ENCODE measurements around the gene ZBTB44. TPM values are rescaled to one million over a fixed set of nuclear protein-coding genes. Genes with fewer than 3 reads are reported as not detected.

ZBTB44 gene
- total RNA-seq, 1 experiment from 2014 or later, result 66.4 TPM

DNA sequence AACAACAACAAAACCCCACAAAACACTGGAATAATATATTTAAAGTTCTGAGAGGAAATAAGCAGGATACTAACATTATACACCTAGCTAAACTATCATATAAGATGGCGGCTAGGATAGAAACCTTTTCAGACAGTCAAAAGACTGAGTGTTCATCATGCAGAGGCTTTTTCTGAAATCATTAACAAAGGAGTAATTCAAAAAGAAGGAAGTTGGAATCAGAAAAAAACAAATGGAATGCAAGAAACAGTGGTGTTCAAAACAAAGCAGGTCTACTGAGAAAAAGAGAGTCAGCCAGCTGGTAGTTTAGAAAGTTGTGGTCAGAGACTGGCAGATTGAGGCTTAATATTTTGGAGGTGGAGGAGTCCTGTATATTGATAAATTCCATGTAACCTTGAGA, 30.1 kb upstream of the ZBTB44 start:
- no peak overlapping the region for H3K4me3 ChIP-seq (ENCODE audit: low read depth in 2 of 2, low read length in 2 of 2)
- H3K27ac ChIP-seq (ENCODE audit: low read length), result no peak overlapping the region
- ChIA-PET CTCF (no interaction called here), POLR2A (interaction anchor here (1.0 kb wide), 1 partner anchor 34 kb away, joined by 3 read pairs; no protein-coding TSS in a partner anchor)
- peaks cover 4% of the 10 kb centered on the region; the same call in 1 of the 2 replicates for H3K27me3 ChIP-seq (ENCODE audit: control insufficient read depth, insufficient read depth, low read length)
- in situ Hi-C loops (cut with HindIII; ENCODE audit: low pct_unique_long_range_greater_than_20kb, low sequenced_read_pairs), result no loop called here
- no peaks in the 10 kb centered on the region for H3K36me3 ChIP-seq (ENCODE audit: control insufficient read depth, insufficient read depth, low read length)
- TF ChIP-seq, protein P1, sequence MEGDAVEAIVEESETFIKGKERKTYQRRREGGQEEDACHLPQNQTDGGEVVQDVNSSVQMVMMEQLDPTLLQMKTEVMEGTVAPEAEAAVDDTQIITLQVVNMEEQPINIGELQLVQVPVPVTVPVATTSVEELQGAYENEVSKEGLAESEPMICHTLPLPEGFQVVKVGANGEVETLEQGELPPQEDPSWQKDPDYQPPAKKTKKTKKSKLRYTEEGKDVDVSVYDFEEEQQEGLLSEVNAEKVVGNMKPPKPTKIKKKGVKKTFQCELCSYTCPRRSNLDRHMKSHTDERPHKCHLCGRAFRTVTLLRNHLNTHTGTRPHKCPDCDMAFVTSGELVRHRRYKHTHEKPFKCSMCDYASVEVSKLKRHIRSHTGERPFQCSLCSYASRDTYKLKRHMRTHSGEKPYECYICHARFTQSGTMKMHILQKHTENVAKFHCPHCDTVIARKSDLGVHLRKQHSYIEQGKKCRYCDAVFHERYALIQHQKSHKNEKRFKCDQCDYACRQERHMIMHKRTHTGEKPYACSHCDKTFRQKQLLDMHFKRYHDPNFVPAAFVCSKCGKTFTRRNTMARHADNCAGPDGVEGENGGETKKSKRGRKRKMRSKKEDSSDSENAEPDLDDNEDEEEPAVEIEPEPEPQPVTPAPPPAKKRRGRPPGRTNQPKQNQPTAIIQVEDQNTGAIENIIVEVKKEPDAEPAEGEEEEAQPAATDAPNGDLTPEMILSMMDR (IDR thresholded peaks at IDR 0.05), result no peak
- no peak for TF ChIP-seq SIN3A (IDR thresholded peaks at IDR 0.05; ENCODE audit: borderline replicate concordance, insufficient read depth, low read depth, low read length)
- TF ChIP-seq TCF7L2 (IDR thresholded peaks at IDR 0.05; ENCODE audit: low read depth, low read length), result no peak
- TF ChIP-seq POLR2AphosphoS5 (IDR thresholded peaks at IDR 0.05; ENCODE audit: low read depth, low read length), result no peak
- TF ChIP-seq, protein P2, sequence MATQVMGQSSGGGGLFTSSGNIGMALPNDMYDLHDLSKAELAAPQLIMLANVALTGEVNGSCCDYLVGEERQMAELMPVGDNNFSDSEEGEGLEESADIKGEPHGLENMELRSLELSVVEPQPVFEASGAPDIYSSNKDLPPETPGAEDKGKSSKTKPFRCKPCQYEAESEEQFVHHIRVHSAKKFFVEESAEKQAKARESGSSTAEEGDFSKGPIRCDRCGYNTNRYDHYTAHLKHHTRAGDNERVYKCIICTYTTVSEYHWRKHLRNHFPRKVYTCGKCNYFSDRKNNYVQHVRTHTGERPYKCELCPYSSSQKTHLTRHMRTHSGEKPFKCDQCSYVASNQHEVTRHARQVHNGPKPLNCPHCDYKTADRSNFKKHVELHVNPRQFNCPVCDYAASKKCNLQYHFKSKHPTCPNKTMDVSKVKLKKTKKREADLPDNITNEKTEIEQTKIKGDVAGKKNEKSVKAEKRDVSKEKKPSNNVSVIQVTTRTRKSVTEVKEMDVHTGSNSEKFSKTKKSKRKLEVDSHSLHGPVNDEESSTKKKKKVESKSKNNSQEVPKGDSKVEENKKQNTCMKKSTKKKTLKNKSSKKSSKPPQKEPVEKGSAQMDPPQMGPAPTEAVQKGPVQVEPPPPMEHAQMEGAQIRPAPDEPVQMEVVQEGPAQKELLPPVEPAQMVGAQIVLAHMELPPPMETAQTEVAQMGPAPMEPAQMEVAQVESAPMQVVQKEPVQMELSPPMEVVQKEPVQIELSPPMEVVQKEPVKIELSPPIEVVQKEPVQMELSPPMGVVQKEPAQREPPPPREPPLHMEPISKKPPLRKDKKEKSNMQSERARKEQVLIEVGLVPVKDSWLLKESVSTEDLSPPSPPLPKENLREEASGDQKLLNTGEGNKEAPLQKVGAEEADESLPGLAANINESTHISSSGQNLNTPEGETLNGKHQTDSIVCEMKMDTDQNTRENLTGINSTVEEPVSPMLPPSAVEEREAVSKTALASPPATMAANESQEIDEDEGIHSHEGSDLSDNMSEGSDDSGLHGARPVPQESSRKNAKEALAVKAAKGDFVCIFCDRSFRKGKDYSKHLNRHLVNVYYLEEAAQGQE (IDR thresholded peaks at IDR 0.05; ENCODE audit: insufficient read depth in 1 of 2, low read depth in 2 of 2, low read length in 1 of 2), result no peak
- H3K9me3 ChIP-seq (ENCODE audit: control insufficient read depth, insufficient read depth, low read depth, low read length), result 0 out of 2 replicates have a peak, but pooled peaks cover 4% of the 10 kb centered on the region
- intact Hi-C loops (cut with micrococcal nuclease; ENCODE audit: unreplicated experiment), result no loop called here
- H3K4me1 ChIP-seq (ENCODE audit: control insufficient read depth, insufficient read depth, low read length), result no peaks in the 10 kb centered on the region
- ATAC-seq, result no peak
- BruUV-seq (replicated peaks), result no TSS peak
- no peak for DNase-seq (ENCODE audit: low read depth, low spot score)

DNA sequence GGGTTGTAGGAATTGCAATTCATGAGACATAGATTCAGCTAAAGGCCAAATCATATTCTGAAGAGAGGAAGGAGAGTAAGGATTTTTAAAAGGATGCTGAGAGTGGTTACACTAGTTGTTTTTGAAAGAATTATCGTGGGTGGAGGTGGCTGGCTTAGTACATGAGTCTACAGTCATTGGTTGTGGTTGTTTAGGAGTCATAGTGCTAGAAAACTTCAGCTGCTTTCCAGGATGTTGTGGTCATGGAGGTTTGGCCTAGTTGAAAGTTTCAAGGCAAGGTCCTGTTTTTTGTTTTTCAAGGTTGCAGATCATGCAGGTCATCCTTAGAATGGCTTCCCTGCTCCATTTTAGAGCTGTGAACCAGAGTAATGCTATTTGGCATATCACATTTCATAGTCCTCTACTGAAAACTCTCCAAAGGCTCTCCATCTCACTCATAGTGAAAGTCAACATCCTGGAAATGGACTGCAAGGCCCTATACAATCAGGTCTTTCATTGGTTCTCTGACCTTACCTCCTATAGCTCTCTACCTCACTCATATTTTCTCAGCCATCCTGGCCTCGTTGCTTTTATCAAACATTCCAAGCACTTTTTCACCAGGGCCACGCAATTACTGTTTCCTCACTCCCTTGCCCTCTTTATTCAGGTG, 26.1 kb upstream of the ZBTB44 start:
- POLR2A ChIA-PET, result no interaction called here
- H3K4me3 ChIP-seq (ENCODE audit: low read depth in 2 of 2, low read length in 2 of 2), result no peak overlapping the region
- DNase-seq (ENCODE audit: low read depth, low spot score), result no peak
- TF ChIP-seq TCF7L2 (IDR thresholded peaks at IDR 0.05; ENCODE audit: low read depth, low read length) (no peak), POLR2AphosphoS5 (IDR thresholded peaks at IDR 0.05; ENCODE audit: low read depth, low read length) (no peak), SIN3A (IDR thresholded peaks at IDR 0.05; ENCODE audit: borderline replicate concordance, insufficient read depth, low read depth, low read length) (no peak)
- TF ChIP-seq, protein P1 (IDR thresholded peaks at IDR 0.05), result no peak
- TF ChIP-seq, protein P2 (IDR thresholded peaks at IDR 0.05; ENCODE audit: insufficient read depth in 1 of 2, low read depth in 2 of 2, low read length in 1 of 2), result no peak
- CTCF ChIA-PET, result no interaction called here
- in situ Hi-C loops (cut with HindIII; ENCODE audit: low pct_unique_long_range_greater_than_20kb, low sequenced_read_pairs) (no loop called here), intact Hi-C loops (cut with micrococcal nuclease; ENCODE audit: unreplicated experiment) (no loop called here)
- H3K27me3 ChIP-seq (ENCODE audit: control insufficient read depth, insufficient read depth, low read length), result no peaks in the 10 kb centered on the region; the same call in 1 of the 2 replicates
- ATAC-seq, result no peak
- no peaks in the 10 kb centered on the region for H3K4me1 ChIP-seq (ENCODE audit: control insufficient read depth, insufficient read depth, low read length)
- no peak overlapping the region for H3K27ac ChIP-seq (ENCODE audit: low read length)
- no peaks in the 10 kb centered on the region for H3K36me3 ChIP-seq (ENCODE audit: control insufficient read depth, insufficient read depth, low read length)
- no TSS peak for BruUV-seq (replicated peaks)
- H3K9me3 ChIP-seq (ENCODE audit: control insufficient read depth, insufficient read depth, low read depth, low read length), result 0 out of 2 replicates have a peak, but pooled peaks cover 4% of the 10 kb centered on the region
